Aorta (tissue), 5 donors: ENCODE data around the gene ACVR1B. TPM values are rescaled to one million over a fixed set of nuclear protein-coding genes. Genes with fewer than 3 reads are reported as not detected.

ENCODE experiments used
- ATAC-seq: fragments of 200-7000 bp; cut with Tn5 transposase; one replicate; pipeline ENCODE4 v1.9.1; 2022; ENCODE audit warnings: moderate library complexity; ENCODE audit not compliant: low FRiP score
- DNase-seq, 2 donors: peaks; one replicate each; pipeline ENCODE4 v3.0.0-alpha.2; 2020
- H3K27ac ChIP-seq, 2 donors: one replicate each; pipeline ENCODE4 v1.5.1; 2013; ENCODE audit warnings: low read length in 2 of 2, mild to moderate bottlenecking in 2 of 2, moderate library complexity in 2 of 2, control low read depth in 1 of 2, inconsistent platforms in 1 of 2, low read depth in 1 of 2
- H3K27me3 ChIP-seq, 2 donors: one replicate each; pipeline ENCODE4 v1.6.1; 2013; ENCODE audit warnings: control low read depth in 1 of 2, low read length in 1 of 2, mild to moderate bottlenecking in 1 of 2, moderate library complexity in 1 of 2; ENCODE audit not compliant: insufficient read depth in 2 of 2, control insufficient read depth in 1 of 2
- H3K36me3 ChIP-seq, 2 donors: one replicate each; pipeline ENCODE4 v1.6.1; 2013; ENCODE audit warnings: control low read depth in 1 of 2, low read length in 1 of 2, mild to moderate bottlenecking in 1 of 2; ENCODE audit not compliant: insufficient read depth in 2 of 2, control insufficient read depth in 1 of 2
- H3K4me1 ChIP-seq, 2 donors: one replicate each; pipeline ENCODE4 v1.6.1; 2013; ENCODE audit warnings: low read length in 2 of 2, control low read depth in 1 of 2, mild to moderate bottlenecking in 1 of 2, moderate library complexity in 1 of 2; ENCODE audit not compliant: insufficient read depth in 2 of 2, control insufficient read depth in 1 of 2
- H3K4me3 ChIP-seq, 2 donors: one replicate each; pipeline ENCODE4 v1.5.1; 2013; ENCODE audit warnings: low read length in 2 of 2, control low read depth in 1 of 2, mild to moderate bottlenecking in 1 of 2
- H3K9me3 ChIP-seq: one replicate; pipeline ENCODE4 v1.6.1; 2013; ENCODE audit warnings: mild to moderate bottlenecking, low read length; ENCODE audit not compliant: control insufficient read depth
- WGBS, 2 donors: extraction: QIAGEN DNeasy Blood & Tissue Kit; methylation state at CpG; one replicate each; pipeline ENCODE4 v1.1.7; 2013; 5-methylcytosine and 5-hydroxymethylcytosine counted together
- intact Hi-C, 2 donors: fragments of 100-400 bp; cut with DNase I; formaldehyde crosslinking; loops; one replicate each; pipeline versions ENCODE4 v1.14.2 to v1.15.0; 2022
- long read RNA-seq, 2 donors: library from polyadenylated mRNA; unstranded; transcript quantifications; one replicate each; pipeline ENCODE4 v2.0.0, GENCODE V29; 2020 to 2021
- polyA plus RNA-seq, 2 donors: library from polyadenylated mRNA; stranded (reverse); fragments of 200-250 nt; gene quantifications; one replicate each; pipeline ENCODE4 v1.2.3, GENCODE V29; 2013
- total RNA-seq, 2 donors: library from RNA; stranded (reverse); fragmentation: NEBNext Ultra II Directional; extraction: Animal tissue kit (Norgen Biotek cat#: 25700); gene quantifications; one replicate each; pipeline ENCODE4 v1.2.1, GENCODE V29; 2021
- donor health status: healthy with polysubstance abuse.
- donor health status: Bipolar disorder and iron deficiency.
- donor health status: DM: no; HTN: no; CAD: no.
- donor health status: DM: no; HTN: no; CAD: no.
- donor health status: DM: yes; HTN: yes; CAD: no.

Gene ACVR1B
- total RNA-seq (10 to 100 TPM; 24.0 to 24.5 TPM), polyA plus RNA-seq (1 to 10 TPM; 2.3 to 6.9 TPM)
- long read RNA-seq, donor 1, partial matches to known transcripts: 4 of 9 reads
- long read RNA-seq, donor 1, other reads (novel, unspliced or antisense): 4 of 9 reads
- long read RNA-seq, donor 2, full-length matches to known transcripts: 2 of 10 reads
- long read RNA-seq, donor 2, partial matches to known transcripts: 3 of 10 reads
- long read RNA-seq, donor 2, other reads (novel, unspliced or antisense): 5 of 10 reads

- Histone ChIP-seq H3K27ac (peak within 1 kb of the TSS; percentile 7 to 16), H3K4me1 (peaks cover 0 to 2% of the 10 kb centered on the region in 2 donors), H3K9me3 (no peaks in the 10 kb centered on the region), H3K27me3 (no peaks in the 10 kb centered on the region), H3K36me3 (no peaks in the 10 kb centered on the region), H3K4me3 (peak within 1 kb of the TSS; percentile 73 to 99)
- DNase-seq (peak; percentile 93 to 96), ATAC-seq (peak; percentile 95)
- intact Hi-C loops: no loop called here
- WGBS, 2 donors: 1% methylated on average over 40 to 86 of the region's 86 CpGs
Observed at GRCh38 chr12:51951199-51951842, at the start of gene ACVR1B. ACVR1B (plus strand) TSS chr12:51951699; CDS start chr12:51951744, 45 bp downstream.

- ATAC-seq (no peak), DNase-seq (peak in 1 of 2 donors; percentile 12)
- 94 to 95% methylated on average over 11 of the region's 11 CpGs for WGBS, 2 donors
- H3K9me3 ChIP-seq: no peaks in the 10 kb centered on the region
- no peak overlapping the region for H3K4me3 ChIP-seq
- H3K27ac ChIP-seq: no peak overlapping the region
- H3K4me1 ChIP-seq: no peaks in the 10 kb centered on the region
- no peaks in the 10 kb centered on the region for H3K36me3 ChIP-seq
- H3K27me3 ChIP-seq: no peaks in the 10 kb centered on the region
- intact Hi-C loops: no loop called here
Observed at GRCh38 chr12:51901881-51902280, 49.6 kb upstream of the ACVR1B start.

GRCh38 chr12:51904951-51905470 is 46.5 kb upstream of the ACVR1B start:
- ATAC-seq (no peak), DNase-seq (peak; percentile 9 to 49)
- intact Hi-C loops: no loop called here
- H3K27ac ChIP-seq: no peak overlapping the region
- no peaks in the 10 kb centered on the region for H3K9me3 ChIP-seq
- no peak overlapping the region for H3K4me3 ChIP-seq
- H3K36me3 ChIP-seq: no peaks in the 10 kb centered on the region
- no peaks in the 10 kb centered on the region for H3K4me1 ChIP-seq
- no peaks in the 10 kb centered on the region for H3K27me3 ChIP-seq

- H3K27ac ChIP-seq: no peak overlapping the region
- H3K27me3 ChIP-seq: no peaks in the 10 kb centered on the region
- no peaks in the 10 kb centered on the region for H3K4me1 ChIP-seq
- H3K36me3 ChIP-seq: no peaks in the 10 kb centered on the region
- ATAC-seq: peak; percentile 77
- intact Hi-C loops: no loop called here
- no peak overlapping the region for H3K4me3 ChIP-seq
- 77 to 80% methylated on average over 18 of the region's 18 CpGs for WGBS, 2 donors
- DNase-seq: peak; percentile 81 to 83
- H3K9me3 ChIP-seq: no peaks in the 10 kb centered on the region
Observed at GRCh38 chr12:51905471-51906429, 45.7 kb upstream of the ACVR1B start.

- H3K27me3 ChIP-seq: no peaks in the 10 kb centered on the region
- H3K27ac ChIP-seq: no peak overlapping the region
- H3K9me3 ChIP-seq: no peaks in the 10 kb centered on the region
- intact Hi-C loops: no loop called here
- WGBS, 2 donors: 42 to 45% methylated on average over 22 to 23 of the region's 23 CpGs
- DNase-seq (peak in 1 of 2 donors; percentile 73), ATAC-seq (peak; percentile 1)
- H3K4me3 ChIP-seq: no peak overlapping the region
- no peaks in the 10 kb centered on the region for H3K4me1 ChIP-seq
- H3K36me3 ChIP-seq: no peaks in the 10 kb centered on the region
Observed at GRCh38 chr12:51906430-51907082, 44.9 kb upstream of the ACVR1B start.

GRCh38 chr12:51907083-51907855 is 44.2 kb upstream of the ACVR1B start, which contains the start of gene ACVRL1:
ACVRL1 (plus strand) TSS chr12:51907504; CDS start chr12:51912475, 4,971 bp downstream.
- ATAC-seq: peak; percentile 10
- peak within 1 kb of the TSS; percentile 11 to 42 for H3K4me3 ChIP-seq
- intact Hi-C loops: no loop called here
- no peaks in the 10 kb centered on the region for H3K9me3 ChIP-seq
- no peak within 1 kb of the TSS for H3K27ac ChIP-seq
- no peaks in the 10 kb centered on the region for H3K27me3 ChIP-seq
- no peaks in the 10 kb centered on the region for H3K36me3 ChIP-seq
- WGBS, 2 donors: 7% methylated on average over 66 to 74 of the region's 74 CpGs
- DNase-seq: peak in 1 of 2 donors; percentile 76
- no peaks in the 10 kb centered on the region for H3K4me1 ChIP-seq

GRCh38 chr12:51907856-51908425 is 43.6 kb upstream of the ACVR1B start:
- Histone ChIP-seq H3K36me3 (no peaks in the 10 kb centered on the region), H3K4me1 (no peaks in the 10 kb centered on the region), H3K27me3 (no peaks in the 10 kb centered on the region), H3K4me3 (no peak overlapping the region), H3K27ac (no peak overlapping the region), H3K9me3 (no peaks in the 10 kb centered on the region)
- WGBS, 2 donors: 90 to 91% methylated on average over 7 of the region's 7 CpGs
- intact Hi-C loops: no loop called here
- DNase-seq (peak in 1 of 2 donors; percentile 39), ATAC-seq (no peak)
